AG09309 (cell line): Measurements from ENCODE around the gene HTR3B.

Experiments
- DNase-seq: peaks from one replicate; pipeline ENCODE4 v3.0.0-alpha.2; 2010; ENCODE audit warnings: low read depth
- H3K4me3 ChIP-seq: 2 replicates; pipeline ENCODE4 v1.5.1; 2011; ENCODE audit warnings: mild to moderate bottlenecking, low read depth, low read length, moderate library complexity; ENCODE audit not compliant: control insufficient read depth
- TF ChIP-seq, protein P1 (sequence below): IDR thresholded peaks from 2 replicates; pipeline ENCODE4 v1.5.1; 2011; ENCODE audit warnings: mild to moderate bottlenecking, low read depth, low read length, inconsistent platforms; ENCODE audit not compliant: insufficient read depth, control insufficient read depth; ENCODE audit errors: missing control alignments

The HTR3B gene

DNA sequence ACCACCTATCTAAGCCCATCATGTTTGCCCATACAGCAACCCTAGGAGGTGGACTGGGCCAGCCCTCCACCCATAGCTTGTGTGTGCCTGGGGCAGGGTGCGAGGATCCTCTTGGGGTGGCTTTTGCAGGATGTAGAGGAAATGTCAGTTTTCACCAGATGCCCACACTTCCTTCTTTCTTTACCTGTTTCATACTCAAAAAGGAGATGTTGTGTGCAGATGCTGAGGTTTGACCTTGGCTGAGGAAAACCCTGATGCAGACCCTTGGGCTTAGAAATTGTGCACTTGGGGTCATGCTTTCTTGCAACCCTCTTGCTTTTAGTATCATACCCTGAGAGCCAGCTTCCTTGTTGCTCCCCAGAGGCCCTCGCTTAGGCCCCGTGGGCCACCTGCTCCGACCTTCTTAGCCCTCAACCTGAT, 72.5 kb downstream of the HTR3B start:
- no peak overlapping the region for H3K4me3 ChIP-seq
- no peak for DNase-seq
- TF ChIP-seq, protein P1, sequence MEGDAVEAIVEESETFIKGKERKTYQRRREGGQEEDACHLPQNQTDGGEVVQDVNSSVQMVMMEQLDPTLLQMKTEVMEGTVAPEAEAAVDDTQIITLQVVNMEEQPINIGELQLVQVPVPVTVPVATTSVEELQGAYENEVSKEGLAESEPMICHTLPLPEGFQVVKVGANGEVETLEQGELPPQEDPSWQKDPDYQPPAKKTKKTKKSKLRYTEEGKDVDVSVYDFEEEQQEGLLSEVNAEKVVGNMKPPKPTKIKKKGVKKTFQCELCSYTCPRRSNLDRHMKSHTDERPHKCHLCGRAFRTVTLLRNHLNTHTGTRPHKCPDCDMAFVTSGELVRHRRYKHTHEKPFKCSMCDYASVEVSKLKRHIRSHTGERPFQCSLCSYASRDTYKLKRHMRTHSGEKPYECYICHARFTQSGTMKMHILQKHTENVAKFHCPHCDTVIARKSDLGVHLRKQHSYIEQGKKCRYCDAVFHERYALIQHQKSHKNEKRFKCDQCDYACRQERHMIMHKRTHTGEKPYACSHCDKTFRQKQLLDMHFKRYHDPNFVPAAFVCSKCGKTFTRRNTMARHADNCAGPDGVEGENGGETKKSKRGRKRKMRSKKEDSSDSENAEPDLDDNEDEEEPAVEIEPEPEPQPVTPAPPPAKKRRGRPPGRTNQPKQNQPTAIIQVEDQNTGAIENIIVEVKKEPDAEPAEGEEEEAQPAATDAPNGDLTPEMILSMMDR = no peak

DNA sequence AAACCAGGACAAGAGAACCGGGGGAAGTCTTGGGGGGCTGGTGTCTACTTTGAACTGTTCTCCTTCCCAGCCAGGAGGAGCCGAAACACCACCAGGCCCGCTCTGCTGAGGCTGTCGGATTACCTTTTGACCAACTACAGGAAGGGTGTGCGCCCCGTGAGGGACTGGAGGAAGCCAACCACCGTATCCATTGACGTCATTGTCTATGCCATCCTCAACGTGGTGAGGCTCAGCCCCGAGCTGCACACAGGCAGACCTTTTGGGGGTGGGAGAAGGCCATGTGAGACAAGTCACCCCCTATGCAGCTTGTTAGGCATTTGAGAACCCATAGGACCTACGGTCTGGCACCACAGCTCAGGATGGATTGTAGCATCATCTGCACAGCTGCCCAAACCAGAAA, 73.1 kb downstream of the HTR3B start:
- H3K4me3 ChIP-seq = no peak overlapping the region
- no peak for DNase-seq
- TF ChIP-seq, protein P1 = no peak

DNA sequence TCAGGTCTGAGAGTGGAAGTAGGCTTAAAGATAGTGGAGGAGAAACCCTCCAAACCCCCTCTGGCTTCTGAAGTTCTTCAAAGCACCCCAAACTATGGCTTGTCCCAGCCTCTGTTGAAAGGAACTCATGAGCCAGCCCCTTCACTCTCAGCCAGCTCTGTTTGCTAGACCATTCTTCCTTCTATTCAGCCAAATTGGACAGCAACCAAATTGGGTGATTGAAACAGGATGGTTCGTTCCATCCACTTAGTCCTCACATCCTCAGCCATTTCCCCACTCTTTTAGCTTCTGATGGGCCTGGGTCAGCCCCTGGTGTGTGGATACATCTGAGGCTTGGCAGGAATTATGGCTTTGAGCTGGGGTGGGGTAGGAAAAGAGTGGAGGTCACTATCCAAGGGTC, 74.8 kb downstream of the HTR3B start:
- TF ChIP-seq, protein P1 = no peak
- no peak overlapping the region for H3K4me3 ChIP-seq
- no peak for DNase-seq

DNA sequence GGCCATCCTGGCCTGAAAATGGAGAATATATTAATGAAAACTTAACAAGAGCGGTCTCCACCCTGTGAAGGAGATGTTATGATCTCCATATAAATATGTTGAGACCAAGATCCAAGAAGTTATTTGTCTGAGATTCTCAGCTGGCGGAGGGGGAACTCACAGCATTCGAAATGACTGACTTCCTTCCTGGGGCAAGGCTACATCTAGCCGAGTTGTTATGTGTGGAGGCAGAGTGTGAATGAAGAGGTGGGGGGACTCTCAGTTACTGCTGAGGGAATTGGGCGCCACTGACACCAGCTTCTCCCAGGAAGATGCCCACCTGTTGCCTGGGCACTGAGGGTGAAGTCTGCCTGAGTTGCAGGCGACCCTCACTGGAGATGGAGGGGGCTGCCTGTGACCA, 76.2 kb downstream of the HTR3B start:
- DNase-seq = no peak
- TF ChIP-seq, protein P1 = no peak
- H3K4me3 ChIP-seq = no peak overlapping the region

DNA sequence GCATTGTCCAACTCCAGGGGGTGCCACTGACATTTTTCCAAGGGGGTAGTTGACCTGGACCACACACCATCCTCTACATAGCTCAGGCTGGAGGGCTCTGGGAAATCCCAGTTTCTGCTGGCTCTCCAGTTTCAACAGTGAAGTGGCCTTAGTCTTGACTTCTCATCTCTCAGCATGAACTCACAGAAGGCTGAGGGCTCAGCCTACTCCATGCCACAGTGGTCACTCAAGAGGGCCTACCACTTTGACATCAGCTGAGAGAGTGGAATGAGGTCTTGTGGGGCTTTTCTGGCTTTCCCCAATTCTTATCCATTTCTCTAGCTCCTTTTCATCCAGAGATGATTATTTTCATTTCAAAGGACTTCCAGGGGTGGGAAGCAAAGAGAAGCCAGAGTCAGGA, 77.7 kb downstream of the HTR3B start:
- DNase-seq = no peak
- H3K4me3 ChIP-seq = no peak overlapping the region
- TF ChIP-seq, protein P1 = no peak

DNA sequence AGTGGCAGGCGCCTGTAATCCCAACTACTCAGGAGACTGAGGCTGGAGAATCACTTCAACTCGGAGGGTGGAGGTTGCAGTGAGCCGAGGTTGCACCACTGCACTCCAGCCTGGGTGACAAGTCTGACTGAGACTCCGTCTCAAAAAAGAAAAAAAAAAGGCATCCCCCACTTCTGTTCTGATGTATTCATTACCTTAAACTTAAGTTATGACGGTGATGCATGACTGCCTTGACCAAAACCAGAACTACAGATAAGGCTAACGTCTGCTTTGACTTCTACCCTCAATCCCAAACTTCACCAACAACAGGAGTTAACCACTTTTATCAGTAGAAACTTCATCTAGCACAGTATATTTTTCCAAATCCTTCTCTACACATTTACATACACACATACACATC, 80.2 kb downstream of the HTR3B start:
- no peak overlapping the region for H3K4me3 ChIP-seq
- no peak for DNase-seq
- TF ChIP-seq, protein P1 = no peak

DNA sequence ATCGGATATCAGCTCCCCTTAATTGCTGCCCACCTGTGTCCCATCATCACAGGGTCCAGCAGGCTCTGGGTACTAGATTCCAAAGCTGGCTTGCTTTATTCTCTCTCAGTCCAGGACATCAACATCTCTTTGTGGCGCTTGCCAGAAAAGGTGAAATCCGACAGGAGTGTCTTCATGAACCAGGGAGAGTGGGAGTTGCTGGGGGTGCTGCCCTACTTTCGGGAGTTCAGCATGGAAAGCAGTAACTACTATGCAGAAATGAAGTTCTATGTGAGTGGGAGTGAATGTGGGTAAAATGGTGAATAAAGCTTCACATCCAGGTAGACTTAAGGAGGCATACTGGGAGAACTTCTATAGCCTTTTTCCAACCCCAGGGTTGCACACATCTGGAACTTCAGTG, 81.3 kb downstream of the HTR3B start:
- no peak overlapping the region for H3K4me3 ChIP-seq
- no peak for DNase-seq
- TF ChIP-seq, protein P1 = no peak
